ENCODE measurements around the gene PIH1D1.

GRCh38 chr19:49453013-49453756, 1.6 kb upstream of the PIH1D1 start, which contains the start of gene ALDH16A1:
- no peak for TF ChIP-seq EP300 (IDR thresholded peaks at IDR 0.05)
- TF ChIP-seq CTCF (IDR thresholded peaks at IDR 0.05): no peak
- peak; percentile 22 to 91 (median 79) for TF ChIP-seq POLR2AphosphoS5 (IDR thresholded peaks at IDR 0.05)

All from suprapubic skin (tissue), 4 donors.